NCI-H460 (cell line): ENCODE data around the gene NRXN3. TPM values are rescaled to one million over a fixed set of nuclear protein-coding genes. Genes with fewer than 3 reads are reported as not detected.
A peak's percentile ranks its signal among the peaks of the same experiment; 100 is the strongest.

Experiments used
- DNase-seq: peaks from one replicate; pipeline ENCODE4 v3.0.0-alpha.2; 2016; ENCODE audit warnings: low read depth; ENCODE audit errors: extremely low read depth
- total RNA-seq: library from RNA; depleted of rRNA; stranded (reverse); fragments of >200 nt; shearing (Covaris generic); gene quantifications from 2 replicates; pipeline ENCODE4 v1.2.3, GENCODE V29; 2014

Gene NRXN3
- total RNA-seq, 1 experiment from 2014 or later = 6.6 TPM

GRCh38 chr14:78857974-78858373 is 687.8 kb downstream of the NRXN3 start:
- DNase-seq = no peak

GRCh38 chr14:78863143-78863542 is 693.0 kb downstream of the NRXN3 start:
- peak; percentile 37 for DNase-seq

GRCh38 chr14:78872837-78873236 is 702.7 kb downstream of the NRXN3 start:
- DNase-seq = no peak

- no peak for DNase-seq
Measured at GRCh38 chr14:78873581-78873980, 703.4 kb downstream of the NRXN3 start.

GRCh38 chr14:78875049-78875448 is 704.9 kb downstream of the NRXN3 start:
- no peak for DNase-seq

- no peak for DNase-seq
Measured at GRCh38 chr14:78885884-78886283, 715.7 kb downstream of the NRXN3 start.

- no peak for DNase-seq
Measured at GRCh38 chr14:78897443-78897842, 727.3 kb downstream of the NRXN3 start.

- DNase-seq = peak; percentile 29
Measured at GRCh38 chr14:78902010-78902623, 731.9 kb downstream of the NRXN3 start.

GRCh38 chr14:78904094-78904493 is 733.9 kb downstream of the NRXN3 start:
- DNase-seq = no peak

GRCh38 chr14:78917462-78917861 is 747.3 kb downstream of the NRXN3 start:
- DNase-seq = no peak

GRCh38 chr14:78921856-78922255 is 751.7 kb downstream of the NRXN3 start:
- DNase-seq = no peak

GRCh38 chr14:78927261-78927660 is 757.1 kb downstream of the NRXN3 start:
- no peak for DNase-seq

GRCh38 chr14:78933166-78933565 is 763.0 kb downstream of the NRXN3 start:
- DNase-seq = no peak

- peak; percentile 38 for DNase-seq
Measured at GRCh38 chr14:78933948-78934524, 763.9 kb downstream of the NRXN3 start.

- DNase-seq = no peak
Measured at GRCh38 chr14:78946949-78947348, 776.8 kb downstream of the NRXN3 start.

- no peak for DNase-seq
Measured at GRCh38 chr14:78947681-78948080, 777.5 kb downstream of the NRXN3 start.

GRCh38 chr14:78950649-78951048 is 780.5 kb downstream of the NRXN3 start:
- no peak for DNase-seq

- DNase-seq = no peak
Measured at GRCh38 chr14:78951602-78952001, 781.4 kb downstream of the NRXN3 start.

GRCh38 chr14:78959674-78960264 is 789.6 kb downstream of the NRXN3 start:
- DNase-seq = peak; percentile 70

GRCh38 chr14:78967111-78967809 is 797.1 kb downstream of the NRXN3 start:
- no peak for DNase-seq

GRCh38 chr14:78968265-78968664 is 798.1 kb downstream of the NRXN3 start:
- no peak for DNase-seq

GRCh38 chr14:78970677-78971076 is 800.5 kb downstream of the NRXN3 start:
- no peak for DNase-seq
